NCI-H748 treated with DMSO at 0.1 percent for 48 hours (cell line): ENCODE results near the gene RANBP1.
"Not testable (repeated sequence)": the region's sequence is repeated elsewhere in the genome, so short reads cannot be mapped to it uniquely, and the experiment has no call there.

Source experiments
- DNase-seq: peaks from one replicate; lab custom pipeline; 2025; lab: John Stamatoyannopoulos, UW

RANBP1 gene

DNA sequence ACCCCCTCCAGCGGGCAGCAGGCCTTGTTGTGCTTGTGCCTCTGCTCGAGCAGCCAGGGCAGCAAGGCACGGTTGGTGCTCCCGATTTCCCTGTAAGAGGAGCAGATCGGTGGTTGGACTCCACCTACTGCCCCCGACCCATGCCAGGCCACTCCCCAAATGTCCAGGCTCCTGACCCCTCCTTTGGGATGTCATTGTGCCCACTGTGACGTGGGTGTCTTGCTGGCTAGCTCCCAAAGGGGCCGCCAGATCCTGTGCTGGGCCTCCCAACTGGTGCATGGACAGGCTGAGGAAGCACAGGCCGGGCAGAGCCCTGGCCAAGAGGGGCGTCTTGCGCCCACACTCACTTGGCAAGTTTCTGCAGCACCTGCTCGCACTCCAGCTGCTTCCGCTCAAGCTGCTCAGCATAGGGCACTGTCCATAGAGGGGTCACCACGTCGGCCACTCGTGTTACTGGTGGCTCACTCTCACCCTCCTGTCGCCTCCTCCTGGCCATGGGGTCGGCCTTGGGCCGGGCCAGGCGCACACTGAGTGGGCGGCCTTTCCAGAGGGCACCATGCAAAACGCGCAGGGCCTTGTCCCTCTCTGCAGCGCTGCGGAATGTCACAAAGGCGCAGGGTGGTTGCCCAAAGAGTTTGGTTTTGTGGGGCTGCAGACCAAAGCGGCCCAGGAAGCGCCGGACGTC, at the start of gene RANBP1:
Gene RANBP1 (plus strand): TSS at position 414 of the 685 bp plus-strand sequence. CDS start 81 bp downstream, at position 495.
- no peak for DNase-seq

DNA sequence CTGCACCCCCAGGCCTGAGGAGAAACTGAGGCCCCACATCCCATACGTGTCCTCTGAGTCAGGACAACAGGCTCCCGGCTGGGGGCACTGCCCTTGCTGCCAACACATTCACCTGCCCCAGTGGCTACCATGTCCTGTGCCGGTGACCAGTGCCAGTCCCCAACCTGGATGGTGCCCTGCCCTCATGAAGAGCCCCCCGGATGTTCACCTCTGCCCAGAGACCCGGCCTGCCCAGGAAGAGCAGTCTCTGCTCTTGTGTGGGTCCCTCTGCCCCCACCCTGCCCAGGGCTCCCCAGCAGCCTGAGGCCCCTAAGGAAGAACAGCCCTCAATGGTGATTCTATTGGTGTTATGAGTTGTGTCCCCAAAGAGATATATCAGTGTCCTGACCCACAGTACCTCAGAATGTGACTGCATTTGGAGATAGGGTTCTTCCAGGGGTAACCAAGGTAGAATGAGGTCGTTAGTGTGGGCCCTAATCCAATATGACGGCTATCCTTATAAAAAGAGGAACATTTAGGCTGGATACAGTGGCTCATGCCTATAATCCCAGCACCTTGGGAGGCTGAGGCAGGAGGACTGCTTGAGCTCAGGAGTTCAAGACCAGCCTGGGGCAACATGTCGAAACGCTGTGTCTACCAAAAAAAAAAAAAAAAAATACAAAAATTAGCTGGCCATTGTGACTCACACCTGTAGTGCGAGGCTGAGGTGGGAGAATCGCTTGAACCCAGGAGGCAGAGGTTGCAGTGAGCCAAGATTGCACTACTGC, 49.1 kb upstream of the RANBP1 start:
- no peak for DNase-seq

DNA sequence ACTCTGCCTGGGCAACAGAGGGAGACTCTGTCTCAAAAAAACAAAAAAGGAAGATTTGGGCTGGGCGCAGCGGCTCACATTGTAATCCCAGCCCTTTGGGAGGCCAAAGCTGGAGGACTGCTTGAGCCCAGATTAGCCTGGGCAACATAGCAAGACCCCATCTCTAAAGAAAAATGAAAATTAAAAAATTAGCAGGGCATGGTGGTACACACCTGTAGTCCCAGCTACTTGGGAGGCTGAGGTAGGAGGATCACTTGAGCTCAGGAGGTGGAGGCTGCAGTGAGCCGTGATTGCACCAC, 48.6 kb upstream of the RANBP1 start:
- not testable (repeated sequence) for DNase-seq

DNA sequence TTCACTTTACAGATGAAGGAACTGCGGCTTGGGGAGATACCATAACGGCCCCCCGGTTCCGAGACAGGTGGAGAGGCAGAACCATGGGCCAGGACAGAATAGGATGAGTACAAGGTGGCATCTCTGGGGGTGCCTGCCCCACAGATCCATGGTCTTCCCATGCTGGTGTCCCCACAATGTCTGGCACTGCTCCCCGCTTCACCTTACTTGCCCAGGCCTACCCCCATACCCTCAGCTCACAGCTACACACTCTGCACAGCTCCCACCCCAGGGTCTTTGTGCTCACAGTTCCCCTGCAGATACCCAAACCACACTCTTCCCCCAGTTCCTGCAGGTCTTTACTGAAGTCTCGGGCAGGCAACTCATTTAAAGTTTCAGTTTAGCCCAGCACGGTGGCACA, 47.3 kb upstream of the RANBP1 start:
- no peak for DNase-seq

DNA sequence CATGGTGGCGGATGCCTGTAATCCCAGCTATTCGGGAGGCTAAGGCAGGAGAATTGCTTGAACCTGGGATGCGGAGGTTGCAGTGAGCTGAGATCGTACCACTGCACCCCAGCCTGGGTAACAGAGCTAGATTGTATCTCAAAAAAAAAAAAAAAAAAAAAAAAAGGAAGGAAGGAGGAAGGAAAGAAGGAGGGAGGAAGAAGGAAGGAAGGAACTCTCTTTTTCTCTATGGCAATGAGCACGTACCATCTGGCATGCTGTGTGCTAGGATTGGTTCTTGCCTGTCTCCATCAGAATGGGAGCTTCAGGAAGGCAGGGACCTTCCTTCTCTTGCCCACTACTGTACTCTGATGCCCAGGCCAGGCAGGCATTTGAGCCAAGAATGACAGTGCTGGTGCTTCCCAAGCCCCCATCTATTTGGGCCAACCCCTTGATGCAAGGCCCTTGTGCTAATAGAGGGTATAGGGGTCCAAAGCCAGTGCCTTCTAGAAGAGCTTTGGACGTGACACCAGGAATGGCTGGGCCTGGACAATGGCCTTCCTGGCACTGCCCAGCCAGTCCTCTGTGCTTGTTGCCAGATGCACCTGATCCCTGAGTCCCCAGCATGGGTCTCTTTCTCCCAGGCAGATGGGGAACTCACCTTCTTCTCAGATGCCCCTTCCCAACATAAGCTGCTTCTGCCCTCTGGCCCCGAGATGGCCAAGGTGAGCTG, 46.4 kb upstream of the RANBP1 start:
- no peak for DNase-seq

DNA sequence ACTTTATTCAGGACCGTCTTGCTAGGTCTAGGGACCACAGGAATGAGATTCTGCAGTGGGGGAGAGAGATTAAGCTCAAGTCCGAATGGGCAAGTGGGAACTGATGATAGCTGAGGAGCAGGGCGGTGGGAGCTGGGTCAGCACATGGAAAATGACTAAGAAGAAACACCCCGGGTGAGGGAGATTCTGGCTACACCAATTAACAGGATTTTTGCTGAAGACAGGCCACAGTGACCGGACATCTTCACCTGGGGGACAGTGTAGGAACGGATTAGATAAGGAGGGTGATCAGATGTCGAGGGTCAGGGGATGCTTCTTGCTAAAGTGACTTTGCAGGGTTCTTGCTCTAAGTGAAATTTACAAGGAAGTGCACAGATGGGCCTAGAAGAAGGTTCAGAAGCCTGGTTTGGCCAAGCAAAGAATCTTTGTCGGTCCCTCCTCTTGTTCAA, 44.4 kb upstream of the RANBP1 start:
- DNase-seq: no peak

DNA sequence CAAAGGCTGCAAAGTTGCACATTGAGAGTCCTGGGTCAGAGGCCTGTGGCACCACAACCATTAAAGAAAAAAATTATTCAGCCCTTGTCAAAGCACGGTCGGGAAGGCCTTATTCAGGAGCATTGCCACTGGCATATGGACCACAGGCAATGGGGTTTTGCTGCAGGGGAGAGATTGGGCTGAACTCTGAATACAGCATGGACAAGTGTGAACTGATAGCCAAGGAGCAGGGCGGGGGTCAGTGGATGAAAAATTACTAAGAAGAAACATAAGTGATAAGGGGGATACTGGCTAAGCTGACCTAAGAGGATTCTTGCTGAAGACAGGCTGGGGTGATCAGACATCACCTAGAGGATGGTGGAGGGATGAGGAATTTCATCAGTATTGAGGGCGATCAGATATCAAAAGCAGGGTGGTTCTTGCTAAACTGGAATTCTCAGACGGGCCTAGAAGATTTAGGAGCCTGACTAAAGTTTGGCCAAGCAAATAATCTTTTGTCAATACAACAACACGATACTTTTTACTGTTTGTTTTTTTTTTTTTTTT, 39.2 kb upstream of the RANBP1 start:
- DNase-seq: no peak

DNA sequence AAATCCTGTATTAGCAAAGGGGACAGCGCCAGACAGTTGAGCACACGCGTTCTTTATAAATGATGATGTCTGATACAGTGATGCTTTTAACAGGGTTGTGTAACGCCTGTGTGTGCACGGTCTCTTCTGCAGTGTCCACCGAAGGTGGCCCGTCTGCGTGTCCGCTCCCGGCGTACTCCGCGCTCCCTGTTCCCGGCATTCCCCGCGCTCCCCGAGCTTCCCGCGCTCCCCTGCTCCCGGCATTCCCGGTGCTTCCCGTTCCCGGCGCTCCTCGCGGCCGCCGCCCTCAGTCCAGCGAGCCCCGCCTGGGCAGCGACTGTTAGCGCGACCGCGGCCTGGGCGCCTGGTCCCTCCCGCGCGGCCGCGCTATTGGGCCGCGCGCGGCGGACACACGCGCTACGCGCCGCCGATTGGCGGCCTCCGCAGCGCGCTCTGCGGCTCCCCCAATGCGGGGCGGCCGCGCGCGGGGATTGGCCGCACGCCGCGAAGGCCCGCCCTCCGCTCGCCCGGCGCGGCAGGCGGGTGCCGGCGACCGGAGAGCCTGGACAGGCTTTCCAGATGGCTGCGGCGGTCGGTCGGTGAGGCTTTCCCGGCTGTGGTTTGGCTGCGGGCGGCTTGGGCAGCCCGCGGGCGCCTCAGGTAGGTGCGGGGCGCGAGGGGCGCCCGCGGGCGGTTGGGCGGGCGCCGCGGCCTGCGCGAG, 36.0 kb upstream of the RANBP1 start, which contains the start of gene DGCR8:
Gene DGCR8 (plus strand): TSS at position 497 of the 700 bp plus-strand sequence. CDS start 5,723 bp downstream, outside the sequence.
- DNase-seq: peak; percentile 77

DNA sequence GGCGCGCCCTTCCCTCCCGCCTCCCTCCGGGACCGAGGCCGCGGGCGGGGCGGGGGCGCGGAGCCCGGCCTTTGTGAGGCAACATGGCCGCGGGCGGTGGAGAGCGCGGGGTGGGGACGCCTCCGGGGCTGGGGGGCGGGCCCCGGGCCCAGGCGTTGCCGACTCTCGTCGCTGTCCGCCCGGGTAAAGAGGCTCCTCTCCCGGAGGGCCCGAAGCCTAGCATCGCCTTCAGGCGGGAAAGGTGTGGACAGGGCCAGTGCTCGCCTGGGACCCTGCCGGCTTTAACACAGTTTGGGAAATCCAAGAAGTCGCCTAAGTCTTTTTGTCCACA, 35.5 kb upstream of the RANBP1 start:
- DNase-seq: no peak

DNA sequence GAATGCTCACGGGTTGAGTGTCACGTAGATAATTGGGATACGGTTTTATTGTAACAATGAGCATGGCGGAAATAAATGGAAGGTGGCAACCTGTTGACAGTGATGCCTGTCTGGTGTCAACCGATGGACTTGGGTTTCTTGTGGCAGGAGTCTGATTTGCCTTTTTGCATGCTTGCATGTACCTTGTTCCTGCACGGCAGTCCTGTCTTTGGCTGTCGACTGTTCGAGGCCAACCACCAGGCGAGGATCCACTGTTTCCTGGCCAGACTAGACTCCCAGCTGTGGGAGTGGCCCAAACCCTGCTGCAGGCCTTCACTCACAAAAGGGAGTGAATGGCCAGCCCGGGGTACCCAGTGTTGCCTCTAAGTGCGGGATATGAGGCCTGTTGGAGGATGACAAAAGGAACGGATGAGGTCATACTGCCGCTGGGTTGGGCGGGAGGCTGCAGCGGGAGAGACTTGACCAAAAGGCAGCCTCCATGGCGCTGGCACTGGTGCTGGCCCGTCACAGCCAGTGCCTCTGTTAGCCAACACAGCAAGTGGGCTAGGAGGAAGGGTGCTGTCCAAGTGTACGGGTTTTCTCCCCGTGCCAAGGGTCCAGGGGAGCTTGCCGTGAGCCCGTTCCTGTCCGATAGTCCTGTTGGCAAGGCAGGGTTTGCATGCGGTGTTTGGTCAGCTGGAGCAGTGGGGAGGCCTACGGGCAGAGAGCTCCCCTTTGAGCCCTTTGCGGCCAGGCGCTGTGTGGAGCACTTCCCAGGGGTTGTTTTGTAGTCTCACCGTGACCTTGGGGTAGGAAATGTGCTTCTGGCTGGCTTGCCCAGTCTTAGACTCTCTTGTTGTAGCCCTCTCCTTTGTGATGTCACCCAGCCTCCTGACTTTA, 34.9 kb upstream of the RANBP1 start:
- DNase-seq: no peak

DNA sequence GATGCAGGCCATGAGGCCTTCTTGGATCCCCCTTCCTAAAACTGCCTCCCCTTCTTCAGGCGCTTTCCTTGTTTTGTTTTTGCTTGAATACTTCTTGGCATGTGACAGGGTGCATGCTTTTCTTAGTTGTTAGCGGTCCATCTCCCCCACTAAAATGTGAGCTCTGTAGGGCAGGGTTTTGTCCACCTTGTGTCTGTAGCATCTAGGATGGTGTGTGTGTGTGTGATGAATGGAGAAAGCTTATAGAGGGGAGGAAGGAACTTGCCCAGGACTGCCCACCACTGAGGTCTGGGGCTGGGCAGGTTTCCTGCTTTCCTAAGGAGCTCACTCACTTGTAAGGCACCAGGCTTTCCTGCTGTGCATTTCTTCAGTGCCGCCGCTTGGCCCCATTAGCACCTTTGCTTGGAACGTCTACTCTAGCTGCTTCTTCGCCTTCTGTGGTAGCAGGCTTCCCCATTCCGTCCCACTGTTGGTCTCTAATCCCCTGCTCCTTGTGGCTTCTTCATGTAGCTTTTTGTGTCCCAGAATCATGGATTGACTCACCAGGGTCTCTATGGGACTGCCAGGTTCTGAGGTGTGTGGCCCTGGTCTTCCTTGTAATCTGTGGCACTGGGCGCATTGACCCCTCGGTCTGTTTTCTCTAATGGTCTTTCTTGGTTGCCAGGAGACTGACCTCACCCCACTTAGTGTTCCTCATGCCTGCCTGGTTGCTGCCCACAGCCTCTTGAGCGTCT, 32.6 kb upstream of the RANBP1 start:
- no peak for DNase-seq

DNA sequence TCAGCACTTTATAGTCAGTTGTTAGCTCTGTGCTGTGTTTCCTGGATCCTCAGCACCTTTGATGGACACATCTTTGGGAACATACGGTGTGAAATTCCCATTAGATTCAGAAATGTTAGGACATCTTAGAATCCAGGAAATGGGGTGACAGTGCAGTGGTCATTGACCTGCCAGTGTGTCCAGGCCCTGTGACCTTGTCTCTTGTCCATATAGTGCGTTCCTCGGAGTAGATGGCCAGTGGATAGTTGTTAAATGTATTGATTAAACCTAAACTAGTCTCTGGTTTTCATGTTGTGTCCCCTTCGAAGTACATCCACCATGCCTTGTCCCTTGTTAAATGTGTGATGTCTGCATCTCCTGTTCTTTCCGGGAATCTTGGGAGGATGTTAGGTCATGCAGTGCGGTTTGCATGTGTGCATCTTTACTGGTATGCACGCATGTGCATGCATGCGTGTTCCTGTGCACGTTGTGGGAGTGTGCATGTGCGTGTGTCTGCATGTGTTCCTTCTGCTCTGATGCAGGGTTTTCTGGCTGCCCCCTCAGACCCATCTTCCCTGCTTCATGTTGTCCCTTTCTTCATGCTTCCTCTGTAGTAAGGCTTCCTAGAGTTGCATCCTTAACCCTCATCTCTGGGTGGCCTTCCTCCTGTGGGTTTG, 31.9 kb upstream of the RANBP1 start:
- DNase-seq: no peak

DNA sequence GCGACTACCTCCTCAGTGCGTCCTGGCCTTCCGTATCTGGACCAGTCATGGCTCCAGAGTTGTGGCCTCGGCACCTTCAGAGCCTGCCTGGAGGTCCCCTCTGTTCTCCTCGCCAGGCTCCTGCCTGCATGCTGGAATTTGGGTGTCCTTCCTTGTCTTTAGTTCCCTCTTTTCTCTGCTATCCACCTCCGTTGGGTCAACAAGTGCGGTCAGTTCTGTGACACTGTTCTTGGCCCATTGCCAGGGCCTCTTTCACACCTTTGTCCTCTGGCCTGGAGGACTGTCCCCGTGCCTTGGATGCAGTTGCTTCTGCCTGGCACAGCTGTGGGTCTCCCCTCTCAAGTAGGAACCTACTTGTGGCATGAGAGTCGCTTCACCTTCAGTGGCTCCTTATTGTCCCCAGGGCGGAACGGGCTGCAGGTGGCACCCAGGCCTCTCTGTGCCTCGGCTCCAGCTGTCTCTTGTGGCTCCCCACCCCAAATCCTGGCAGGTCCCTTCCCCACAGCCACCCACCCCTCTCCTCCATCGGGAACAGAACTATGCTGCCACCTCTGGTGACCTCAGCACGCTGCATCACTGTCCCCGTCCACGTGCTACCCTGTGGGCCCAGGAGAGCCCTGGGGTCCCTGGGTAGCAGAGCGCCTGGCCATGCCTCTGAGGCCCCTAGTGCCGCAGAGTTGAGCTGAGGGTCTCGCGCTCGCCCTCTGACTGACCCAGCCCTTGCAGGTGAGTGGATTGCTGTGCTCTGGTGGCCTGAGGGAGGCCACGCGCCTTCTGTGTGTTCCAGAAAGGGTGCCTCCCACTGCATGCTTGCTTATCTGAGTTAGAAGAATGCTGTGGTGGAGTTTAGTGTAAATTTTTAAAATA, 31.1 kb upstream of the RANBP1 start:
- DNase-seq: no peak

DNA sequence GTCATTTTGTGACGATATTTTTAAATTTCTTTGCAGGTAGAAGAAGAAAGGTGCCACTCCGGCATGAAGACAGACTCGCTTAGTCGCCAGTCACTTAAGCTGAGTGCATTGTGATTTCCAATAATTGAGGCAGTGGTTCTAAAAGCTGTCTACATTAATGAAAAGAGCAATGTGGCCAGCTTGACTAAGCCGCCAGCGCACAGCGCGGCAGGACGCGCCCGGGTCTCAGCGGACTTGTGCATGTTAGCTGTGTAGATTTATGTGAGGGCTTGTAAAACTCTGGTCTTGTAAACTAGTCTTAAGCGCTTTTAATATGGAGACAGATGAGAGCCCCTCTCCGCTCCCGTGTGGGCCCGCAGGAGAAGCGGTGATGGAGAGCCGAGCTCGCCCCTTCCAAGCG, 30.3 kb upstream of the RANBP1 start:
- no peak for DNase-seq

DNA sequence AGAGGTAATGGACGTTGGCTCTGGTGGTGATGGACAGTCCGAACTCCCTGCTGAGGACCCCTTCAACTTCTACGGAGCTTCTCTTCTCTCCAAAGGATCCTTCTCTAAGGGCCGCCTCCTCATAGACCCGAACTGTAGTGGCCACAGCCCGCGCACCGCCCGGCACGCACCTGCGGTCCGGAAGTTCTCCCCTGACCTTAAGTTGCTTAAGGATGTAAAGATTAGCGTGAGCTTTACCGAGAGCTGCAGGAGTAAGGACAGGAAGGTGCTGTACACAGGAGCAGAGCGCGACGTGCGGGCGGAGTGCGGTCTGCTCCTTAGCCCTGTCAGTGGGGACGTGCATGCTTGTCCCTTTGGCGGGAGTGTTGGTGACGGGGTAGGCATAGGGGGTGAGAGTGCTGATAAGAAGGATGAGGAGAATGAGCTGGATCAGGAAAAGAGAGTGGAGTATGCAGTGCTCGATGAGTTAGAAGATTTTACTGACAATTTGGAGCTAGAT, 29.8 kb upstream of the RANBP1 start:
- DNase-seq: no peak

DNA sequence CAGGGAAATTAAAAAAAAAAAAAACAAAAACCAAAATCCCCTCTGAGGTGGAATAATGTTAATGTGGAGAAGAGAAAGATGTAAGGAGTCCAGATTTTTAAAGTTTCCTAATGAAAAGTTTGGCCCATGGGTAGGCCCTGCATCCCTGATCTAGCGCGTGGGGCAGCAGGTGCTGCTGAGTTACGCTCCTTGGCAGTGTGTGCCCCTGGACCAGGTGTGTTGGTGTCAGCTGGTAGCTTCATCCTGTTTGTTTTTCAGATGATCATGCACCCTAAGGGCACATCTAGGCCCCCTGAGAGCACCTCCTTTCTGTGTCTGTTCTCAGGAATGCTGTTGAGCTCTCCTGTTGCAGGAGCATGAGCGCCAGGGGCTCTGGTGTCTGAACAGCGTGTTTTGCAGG, 29.1 kb upstream of the RANBP1 start:
- DNase-seq: no peak

DNA sequence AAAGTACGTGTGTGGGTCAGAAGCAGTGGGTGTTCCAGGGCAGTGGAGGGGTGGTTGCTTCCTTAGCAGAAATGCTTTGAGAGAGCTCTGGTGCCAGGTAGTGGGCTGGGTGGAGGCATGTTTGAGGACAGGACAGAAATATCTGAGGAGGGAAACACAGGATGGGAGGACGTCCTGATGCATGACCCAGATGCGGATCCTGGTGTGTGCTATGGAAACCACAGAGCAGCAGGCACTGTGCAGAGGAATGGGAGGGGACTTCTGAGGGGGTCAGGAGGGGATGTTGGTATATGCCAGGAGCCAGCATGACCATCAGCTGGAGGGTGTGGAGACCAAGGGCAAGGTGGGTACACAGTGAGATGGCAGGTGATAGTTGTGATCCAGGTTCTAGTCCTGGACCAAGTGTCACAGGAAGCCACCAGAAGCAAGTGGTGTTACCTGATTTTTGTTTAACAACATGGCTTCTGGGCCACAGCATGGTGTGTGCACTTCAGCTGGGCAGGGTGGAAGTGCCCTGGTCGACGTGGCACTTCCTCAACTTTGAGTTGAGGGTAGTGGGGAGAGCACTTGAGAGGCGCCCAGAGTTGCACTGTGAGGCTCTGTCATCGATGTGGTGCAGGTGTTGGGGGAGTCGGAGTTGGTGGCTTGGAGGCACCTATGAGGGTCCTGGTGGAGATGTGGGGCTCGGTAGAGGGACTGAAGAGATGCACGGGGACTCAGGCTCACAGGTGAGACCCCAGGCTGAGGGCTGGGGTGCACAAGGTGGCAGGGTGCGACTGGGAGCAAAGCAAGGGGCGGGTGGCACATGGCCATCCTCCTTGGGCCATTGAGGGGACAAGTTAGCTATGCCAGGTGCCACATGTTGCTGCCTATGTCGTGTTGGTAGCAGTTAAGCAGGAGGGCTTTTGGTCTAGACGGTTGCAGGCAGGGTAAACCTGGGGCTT, 28.3 kb upstream of the RANBP1 start:
- DNase-seq: no peak

DNA sequence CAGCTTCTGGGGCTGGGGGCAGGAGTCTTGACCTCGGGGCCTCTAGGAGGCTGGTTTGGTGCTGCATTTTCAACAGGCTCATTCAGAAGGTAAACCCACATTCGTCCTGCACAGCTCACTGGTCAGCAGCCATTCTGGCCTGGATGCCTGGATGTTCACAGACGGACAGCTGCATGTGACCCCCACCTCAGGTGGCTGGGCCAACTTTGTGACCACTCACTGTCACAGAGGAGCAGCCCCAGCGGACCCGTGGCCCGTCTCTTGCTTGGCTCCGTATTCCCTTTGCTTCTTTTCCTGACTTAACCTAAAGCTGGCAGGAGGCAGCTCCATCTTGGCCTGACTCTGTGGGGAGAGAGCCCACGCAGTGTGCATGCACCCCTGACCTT, 27.6 kb upstream of the RANBP1 start:
- no peak for DNase-seq
